Hematopoietic multipotent progenitor cell treated with erythropoietin and hydrocortisone succinate and interleukin-3 and kit ligand, for 6 days (in vitro differentiated cells): ENCODE data around the gene RTL3.
A peak's percentile ranks its signal among the peaks of the same experiment; 100 is the strongest.
"Not testable (repeated sequence)": the region's sequence is repeated elsewhere in the genome, so short reads cannot be mapped to it uniquely, and the experiment has no call there.

Experiments used
- DNase-seq: peaks from one replicate; pipeline ENCODE4 v3.0.0-alpha.2; 2015

Gene RTL3

GRCh38 chrX:78658845-78659744, at the start of gene RTL3:
Gene RTL3, minus strand, starts transcription at chrX:78659328. Its CDS starts 908 bp downstream, at chrX:78658420.
- no peak for DNase-seq

GRCh38 chrX:78708816-78709215, 49.7 kb upstream of the RTL3 start:
- no peak for DNase-seq

GRCh38 chrX:78708262-78708661, 49.1 kb upstream of the RTL3 start:
- peak; percentile 33 for DNase-seq

- no peak for DNase-seq
Measured at GRCh38 chrX:78706071-78706470, 46.9 kb upstream of the RTL3 start.

GRCh38 chrX:78693536-78693935, 34.4 kb upstream of the RTL3 start:
- no peak for DNase-seq

- DNase-seq = no peak
Measured at GRCh38 chrX:78693012-78693411, 33.9 kb upstream of the RTL3 start.

- DNase-seq = peak; percentile 6
Measured at GRCh38 chrX:78687586-78687985, 28.5 kb upstream of the RTL3 start.

- peak; percentile 10 for DNase-seq
Measured at GRCh38 chrX:78673246-78673645, 14.1 kb upstream of the RTL3 start.

GRCh38 chrX:78665342-78665741, 6.2 kb upstream of the RTL3 start:
- no peak for DNase-seq

- no peak for DNase-seq
Measured at GRCh38 chrX:78661836-78662235, 2.7 kb upstream of the RTL3 start.

GRCh38 chrX:78659955-78660354, 827 bp upstream of the RTL3 start:
- DNase-seq = no peak

GRCh38 chrX:78658414-78658813, 714 bp downstream of the RTL3 start:
- no peak for DNase-seq

GRCh38 chrX:78655642-78656041, 3.5 kb downstream of the RTL3 start:
- DNase-seq = no peak

- peak; percentile 64 for DNase-seq
Measured at GRCh38 chrX:78653118-78653822, 5.9 kb downstream of the RTL3 start.

GRCh38 chrX:78650906-78651437, 8.2 kb downstream of the RTL3 start:
- DNase-seq = peak; percentile 67

- no peak for DNase-seq
Measured at GRCh38 chrX:78643874-78644273, 15.3 kb downstream of the RTL3 start.

- DNase-seq = no peak
Measured at GRCh38 chrX:78643096-78643495, 16.0 kb downstream of the RTL3 start.

- not testable (repeated sequence) for DNase-seq
Measured at GRCh38 chrX:78636096-78636495, 23.0 kb downstream of the RTL3 start.

- peak; percentile 30 for DNase-seq
Measured at GRCh38 chrX:78624962-78625909, 33.9 kb downstream of the RTL3 start.

- no peak for DNase-seq
Measured at GRCh38 chrX:78624426-78624825, 34.7 kb downstream of the RTL3 start.

GRCh38 chrX:78622831-78623230, 36.3 kb downstream of the RTL3 start:
- no peak for DNase-seq

GRCh38 chrX:78619834-78620233, 39.3 kb downstream of the RTL3 start:
- DNase-seq = no peak

- DNase-seq = no peak
Measured at GRCh38 chrX:78618987-78619386, 40.1 kb downstream of the RTL3 start.
